NCI-H187 treated with DMSO at 0.1 percent for 48 hours (cell line): ENCODE measurements around the gene IFNGR1.
"Not testable (repeated sequence)": the region's sequence is repeated elsewhere in the genome, so short reads cannot be mapped to it uniquely, and the experiment has no call there.

ENCODE experiments used
- DNase-seq: peaks from one replicate; lab custom pipeline; 2025; lab: John Stamatoyannopoulos, UW

IFNGR1 gene

DNA sequence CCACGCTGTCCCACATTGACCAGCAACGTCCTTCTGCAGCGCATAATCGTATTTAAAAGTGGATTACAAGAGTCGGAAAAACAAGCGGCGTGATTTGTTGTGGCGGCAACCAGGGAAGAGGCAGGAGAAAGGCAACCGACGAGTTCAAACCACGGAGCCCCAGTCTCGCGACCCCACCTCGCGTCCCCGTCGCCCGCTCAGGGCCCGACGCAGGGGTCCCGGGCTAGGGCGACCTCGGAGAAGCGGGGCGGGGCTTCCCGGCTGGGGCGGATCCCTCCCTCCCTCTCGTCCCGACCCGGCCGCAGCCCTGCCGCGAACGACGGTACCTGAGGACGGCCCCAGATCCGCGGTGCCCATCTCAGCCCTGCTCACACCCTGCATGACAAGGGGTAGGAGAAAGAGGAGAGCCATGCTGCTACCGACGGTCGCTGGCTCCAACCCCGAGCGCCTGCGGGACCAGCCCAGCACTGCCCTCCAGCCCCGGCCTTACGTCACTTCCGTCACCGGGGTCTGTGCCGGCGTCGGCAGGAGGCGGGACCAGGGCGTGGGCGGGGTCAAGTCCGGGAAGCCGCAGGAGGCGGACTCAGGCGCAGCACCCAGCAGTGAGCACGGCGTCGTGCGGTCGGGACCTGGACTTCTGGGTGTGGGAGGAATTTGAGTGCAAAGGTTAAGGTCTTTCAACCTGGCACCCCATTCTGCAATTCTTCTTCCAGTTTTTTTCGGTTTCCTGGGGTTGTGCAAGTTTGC is at the start of gene IFNGR1:
IFNGR1 (minus strand) TSS at position 469 of the 747 bp plus-strand sequence; CDS start at position 411, 58 bp downstream.
- peak; percentile 19 for DNase-seq

DNA sequence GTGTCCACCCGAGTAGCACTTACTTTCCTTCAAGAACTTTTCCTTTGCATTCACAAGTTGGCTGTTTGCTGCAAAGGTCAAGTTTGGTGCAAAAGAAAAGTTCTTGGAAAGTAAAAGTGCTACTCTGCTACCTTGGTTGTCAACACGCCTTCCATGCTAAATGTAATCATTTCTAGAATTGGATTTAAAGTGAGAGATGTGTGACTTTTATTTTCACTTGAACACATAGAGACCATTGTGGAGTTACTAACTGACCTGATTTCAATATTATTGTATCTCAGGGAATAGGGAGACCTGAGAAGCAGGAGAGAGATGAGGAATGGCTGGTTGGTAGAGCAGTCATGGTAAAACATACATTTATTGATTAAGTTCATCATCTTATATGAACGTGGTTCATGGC is 49.7 kb upstream of the IFNGR1 start:
- no peak for DNase-seq

DNA sequence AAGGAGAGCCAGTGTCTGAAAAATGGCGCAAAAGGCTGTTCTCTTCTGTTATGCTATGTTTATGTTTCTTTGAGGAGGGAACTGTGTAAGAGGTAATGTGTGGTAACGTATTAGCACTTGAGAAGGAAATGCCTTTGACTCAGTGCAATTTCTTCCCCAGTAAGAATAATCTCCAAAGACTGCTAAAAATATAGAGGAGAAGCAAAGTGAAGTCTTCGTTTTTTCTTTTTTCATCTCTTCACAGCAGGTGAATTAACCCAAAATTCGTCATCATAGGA is 47.1 kb upstream of the IFNGR1 start:
- no peak for DNase-seq

DNA sequence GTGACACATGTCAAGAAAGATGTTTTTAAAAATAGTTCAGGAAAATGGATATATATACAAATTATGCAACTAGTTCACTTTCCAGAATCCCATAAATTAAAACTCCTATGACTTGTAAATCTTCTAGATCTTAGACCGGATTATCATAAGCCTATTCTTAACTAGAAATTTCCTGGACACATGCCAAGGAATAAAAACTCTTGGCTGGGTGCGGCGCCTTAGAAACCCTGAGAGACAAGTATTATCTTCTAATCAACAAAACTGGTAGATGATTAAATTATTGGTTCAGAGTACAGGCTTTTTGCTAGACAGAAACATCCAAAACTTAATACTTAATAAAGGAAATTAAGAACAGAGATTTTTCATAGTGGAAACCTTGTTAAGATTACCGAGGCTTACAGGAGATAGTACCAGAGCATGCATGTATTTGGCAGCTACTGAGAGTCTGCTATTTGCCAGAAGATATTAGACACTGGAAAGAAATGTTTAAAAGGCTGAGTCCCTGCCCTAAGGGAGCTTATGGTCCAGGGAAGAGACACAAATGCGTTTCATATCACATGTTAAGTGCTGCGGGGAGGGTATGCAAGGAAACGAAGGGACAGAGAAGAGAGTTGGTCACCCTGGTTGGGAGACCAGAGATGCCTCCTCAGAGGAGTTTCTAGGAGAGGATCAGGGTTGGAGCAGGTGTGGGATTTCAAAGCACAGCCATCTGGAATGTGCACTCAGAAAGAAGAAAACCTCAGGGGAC is 46.5 kb upstream of the IFNGR1 start:
- DNase-seq, result no peak

DNA sequence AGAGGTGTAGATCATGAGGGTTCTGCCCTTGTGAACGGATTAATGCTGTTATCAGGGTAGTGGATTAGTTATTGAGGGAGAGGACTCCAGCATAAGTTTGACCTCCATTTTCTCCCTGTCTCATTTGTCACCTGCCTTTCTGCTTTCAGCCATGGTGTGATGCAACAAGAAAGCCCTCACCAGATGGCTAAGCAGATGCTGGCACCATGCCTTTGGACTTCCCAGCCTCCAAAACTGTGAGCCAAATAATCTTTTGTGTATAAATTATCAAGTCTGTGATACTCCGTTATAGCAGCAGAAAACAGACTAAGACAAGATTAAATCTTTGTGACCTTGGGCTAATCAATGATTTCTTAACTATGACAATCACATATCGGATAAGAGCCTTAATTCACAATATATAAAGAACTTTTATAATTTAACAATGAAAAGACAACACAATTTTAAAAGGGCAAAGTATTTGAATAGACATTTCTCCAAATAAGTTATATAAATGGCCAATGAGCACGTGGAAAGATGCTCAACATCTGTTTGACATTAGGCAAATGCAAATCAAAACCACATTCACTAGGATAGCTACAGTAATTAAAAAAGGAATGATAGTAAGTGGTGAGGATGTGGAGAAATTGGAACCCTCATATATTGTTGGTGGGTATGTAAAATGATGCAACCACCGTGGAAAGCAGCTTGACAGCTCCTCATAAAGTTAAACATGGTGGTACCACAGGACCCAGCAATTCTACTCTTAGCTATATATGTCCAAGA is 45.3 kb upstream of the IFNGR1 start:
- no peak for DNase-seq

DNA sequence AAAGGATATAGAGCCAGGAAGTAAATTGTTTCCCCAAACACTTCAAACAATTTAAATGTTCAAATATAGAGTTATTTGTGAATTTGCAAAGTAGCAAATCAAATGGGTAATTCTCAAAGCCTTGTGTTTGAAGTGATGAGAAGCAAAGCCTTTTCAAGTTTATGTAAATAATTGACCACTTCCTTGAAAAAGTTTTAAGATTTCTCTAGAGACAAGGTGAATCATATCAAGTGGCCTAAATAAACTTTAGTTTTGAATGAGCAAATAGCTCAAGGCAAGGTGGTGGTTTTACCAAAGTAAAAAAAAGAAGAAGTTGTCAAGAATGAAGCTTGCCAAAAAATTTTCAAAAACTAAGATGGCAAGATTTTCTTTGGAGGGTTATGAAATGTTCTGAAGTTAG is 42.6 kb upstream of the IFNGR1 start:
- DNase-seq, result no peak

DNA sequence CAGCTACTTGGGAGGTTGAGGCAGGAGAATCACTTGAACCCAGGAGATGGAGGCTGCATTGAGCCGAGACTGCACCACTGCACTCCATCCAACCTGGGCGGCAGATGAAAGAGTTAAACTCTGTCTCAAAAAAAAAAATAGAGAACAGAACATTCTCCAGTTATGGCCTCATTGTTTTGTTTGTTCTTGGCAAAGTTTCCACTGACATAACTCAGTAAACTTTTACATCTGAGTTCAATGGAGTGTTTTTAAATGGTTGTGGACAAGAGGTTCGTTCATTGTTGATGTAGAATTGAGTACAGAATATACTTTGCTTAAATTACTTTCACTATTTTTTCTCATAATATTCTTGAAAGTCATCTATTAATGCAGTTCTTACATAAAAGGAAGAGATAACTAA is 42.2 kb upstream of the IFNGR1 start:
- no peak for DNase-seq

DNA sequence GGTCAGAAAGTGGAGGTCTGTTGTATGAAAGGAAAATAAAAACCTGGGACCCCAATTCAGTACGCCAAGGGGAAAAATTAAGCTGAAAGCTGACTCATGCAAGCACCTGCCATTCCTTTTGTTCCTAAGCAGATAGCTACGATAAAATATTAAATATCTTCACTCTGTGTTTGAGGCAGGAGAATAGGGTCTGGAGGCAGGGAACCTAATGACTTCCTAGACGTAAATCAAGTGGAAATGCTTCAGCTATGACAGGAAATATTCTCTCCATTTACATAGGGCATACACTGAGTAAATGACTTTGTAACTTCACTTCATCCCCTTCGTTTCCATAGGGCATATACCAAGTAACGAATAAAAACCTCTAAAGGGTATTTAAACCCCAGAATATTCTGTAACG is 41.0 kb upstream of the IFNGR1 start:
- DNase-seq, result no peak

DNA sequence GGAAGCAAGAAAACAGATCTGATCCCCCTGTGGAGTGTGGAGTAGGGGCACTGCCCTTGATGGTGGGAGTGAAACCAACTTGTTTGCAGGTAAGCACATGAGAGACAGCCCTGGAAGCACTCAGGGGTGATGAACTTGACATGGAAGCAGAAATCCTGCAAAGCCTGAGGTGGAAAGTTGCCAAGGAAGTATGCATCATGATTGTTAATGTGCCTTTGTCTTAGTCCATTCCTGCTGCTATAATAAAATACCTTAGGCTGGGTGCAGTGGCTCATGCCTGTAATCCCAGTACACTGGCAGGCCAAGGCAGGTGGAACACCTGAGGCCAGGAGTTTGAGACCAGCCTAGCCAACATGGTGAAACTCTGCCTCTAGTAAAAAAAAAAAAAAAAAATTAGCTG is 40.2 kb upstream of the IFNGR1 start:
- no peak for DNase-seq

DNA sequence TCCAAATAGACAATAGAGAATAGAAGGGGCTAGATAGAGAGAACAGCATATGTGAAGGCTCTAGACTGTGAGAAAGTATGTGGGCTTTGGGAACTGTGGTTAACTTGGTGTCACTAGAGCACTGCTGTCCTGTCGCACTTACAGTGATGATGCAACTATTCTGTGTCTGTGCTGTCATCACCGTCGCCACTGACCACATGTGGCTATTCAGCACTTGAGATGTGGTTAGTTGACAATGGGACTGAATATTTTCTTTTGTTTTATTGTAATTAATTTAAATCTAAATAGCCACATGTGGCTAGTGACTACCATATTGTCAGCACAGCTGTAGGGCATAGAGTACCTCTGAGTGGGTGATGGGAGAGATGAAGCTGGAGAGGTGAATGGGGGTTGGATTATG is 39.0 kb upstream of the IFNGR1 start:
- DNase-seq, result no peak

DNA sequence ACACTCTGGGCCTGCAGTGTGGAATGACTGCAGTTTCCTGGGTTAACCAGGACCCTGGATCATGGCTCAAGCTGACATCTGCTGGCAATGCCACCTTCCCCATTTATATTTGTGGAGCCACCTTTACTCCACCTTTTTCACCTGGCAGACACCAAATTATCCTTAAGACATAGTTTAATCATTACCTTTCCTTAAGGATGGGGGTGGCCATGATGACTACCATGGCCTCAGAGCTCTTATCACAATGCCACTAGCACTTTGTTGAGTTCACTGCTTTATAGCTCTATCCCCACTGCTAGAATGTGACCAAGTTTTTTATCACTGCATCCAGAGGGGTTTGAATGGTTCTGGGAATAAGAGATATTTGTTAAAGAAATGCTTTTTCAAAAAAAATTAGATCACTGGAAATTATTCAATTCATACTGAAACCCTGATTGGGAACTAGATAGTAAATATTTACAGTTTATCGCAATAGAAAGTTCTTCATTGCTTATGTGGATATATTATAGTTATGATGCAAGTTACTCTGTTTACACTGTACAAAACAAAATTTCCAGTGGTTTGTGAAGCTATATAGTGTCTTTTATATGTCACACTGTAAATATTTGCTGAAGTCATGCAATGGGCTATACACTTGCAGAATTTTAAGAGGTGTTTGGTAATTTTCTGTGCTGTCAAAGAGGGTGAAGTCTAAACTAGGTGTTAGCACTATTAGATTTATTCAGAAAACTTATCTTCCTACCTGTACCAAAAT is 37.3 kb upstream of the IFNGR1 start:
- DNase-seq, result no peak

DNA sequence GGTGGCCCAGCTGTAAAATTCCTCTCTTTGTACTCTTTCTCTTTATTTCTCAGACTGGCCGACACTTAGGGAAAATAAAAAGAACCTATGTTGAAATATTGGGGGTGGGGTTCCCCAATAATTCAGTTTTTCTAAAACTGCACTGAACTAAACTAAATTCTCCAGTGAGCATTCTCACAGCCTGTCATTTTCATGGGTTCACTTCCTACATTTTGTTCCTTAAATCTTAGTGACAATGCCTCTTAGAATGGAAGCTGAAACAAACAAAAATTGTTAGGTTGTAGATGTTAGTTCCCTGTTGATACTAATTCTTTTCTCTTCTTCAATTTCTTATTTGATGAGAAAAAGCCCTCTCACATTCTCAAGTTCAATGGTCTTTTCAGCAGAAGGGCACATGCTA is 35.8 kb upstream of the IFNGR1 start:
- no peak for DNase-seq

DNA sequence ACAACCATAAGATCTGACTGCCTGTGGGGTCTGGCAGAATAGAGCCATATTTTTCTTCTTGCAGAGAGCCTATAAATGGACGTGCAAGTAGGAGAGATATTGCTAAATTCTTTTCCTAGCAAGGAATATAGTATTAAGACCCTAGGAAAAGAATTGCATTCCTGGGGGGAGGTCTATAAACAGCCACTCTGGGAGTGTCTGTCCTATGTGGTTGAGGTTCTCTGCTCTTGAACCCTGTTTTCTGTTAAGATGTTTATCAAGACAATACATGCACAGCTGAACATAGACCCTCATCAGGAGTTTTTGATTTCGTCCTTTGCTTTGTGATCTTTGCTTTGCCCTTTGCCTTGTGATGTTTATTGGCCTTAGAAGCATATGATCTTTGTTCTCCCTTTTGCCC is 35.2 kb upstream of the IFNGR1 start:
- not testable (repeated sequence) for DNase-seq

DNA sequence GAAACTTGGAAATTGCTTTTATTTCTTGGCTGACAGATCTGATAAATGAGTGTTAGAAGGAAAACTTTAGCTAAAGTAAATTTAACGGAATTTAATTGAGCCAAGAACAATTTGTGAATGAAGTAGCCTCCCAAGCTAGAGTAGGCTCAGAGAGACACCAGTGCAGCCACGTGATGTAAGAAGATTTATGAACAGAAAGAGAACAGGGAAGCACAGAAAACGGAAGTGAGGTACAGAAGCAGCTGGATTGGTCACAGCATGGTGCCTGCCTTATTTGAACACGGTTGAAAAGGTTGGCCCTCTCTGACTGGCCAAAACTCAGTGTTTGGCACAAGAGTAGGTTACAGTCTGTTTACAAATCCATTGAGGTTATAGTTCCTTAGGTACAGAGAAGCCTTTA is 29.5 kb upstream of the IFNGR1 start:
- no peak for DNase-seq

DNA sequence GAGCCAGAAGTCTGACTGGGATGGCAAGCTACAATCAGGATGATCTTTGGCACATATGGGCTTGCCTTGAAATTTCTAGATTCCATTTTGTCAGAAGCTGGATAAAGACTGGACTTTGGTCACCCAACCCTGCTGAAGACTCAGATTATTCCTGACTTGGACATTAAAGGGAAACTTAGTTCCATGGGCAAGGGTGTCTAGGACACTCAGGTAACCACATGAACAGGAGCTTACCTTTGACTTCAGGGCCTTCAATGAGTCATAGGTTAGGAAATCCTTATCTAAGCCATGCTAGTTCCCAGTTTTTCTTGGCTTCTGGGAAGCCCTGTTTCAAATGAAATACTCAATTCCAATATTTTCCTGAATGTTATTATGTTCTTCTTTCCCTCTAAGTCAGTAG is 28.5 kb upstream of the IFNGR1 start:
- DNase-seq, result no peak

DNA sequence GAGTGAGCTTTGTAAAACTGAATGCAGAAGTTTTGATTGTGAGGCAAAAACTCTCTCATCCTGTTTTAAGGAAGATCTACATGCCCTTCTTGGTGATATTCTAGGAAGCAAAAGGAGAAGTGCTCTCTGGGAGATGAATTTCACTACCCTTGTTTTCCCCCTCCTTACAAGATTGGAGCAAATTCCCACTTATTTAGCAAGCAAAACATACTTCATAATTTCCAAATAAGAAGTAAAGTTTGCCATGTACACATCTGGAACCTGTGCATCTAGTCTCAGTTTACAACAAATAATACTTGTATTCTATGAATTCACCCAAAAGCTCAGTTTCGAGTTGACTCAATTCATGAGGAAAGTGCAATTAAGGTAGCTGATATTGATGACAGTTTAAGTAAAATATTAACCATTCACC is 27.6 kb upstream of the IFNGR1 start:
- no peak for DNase-seq

DNA sequence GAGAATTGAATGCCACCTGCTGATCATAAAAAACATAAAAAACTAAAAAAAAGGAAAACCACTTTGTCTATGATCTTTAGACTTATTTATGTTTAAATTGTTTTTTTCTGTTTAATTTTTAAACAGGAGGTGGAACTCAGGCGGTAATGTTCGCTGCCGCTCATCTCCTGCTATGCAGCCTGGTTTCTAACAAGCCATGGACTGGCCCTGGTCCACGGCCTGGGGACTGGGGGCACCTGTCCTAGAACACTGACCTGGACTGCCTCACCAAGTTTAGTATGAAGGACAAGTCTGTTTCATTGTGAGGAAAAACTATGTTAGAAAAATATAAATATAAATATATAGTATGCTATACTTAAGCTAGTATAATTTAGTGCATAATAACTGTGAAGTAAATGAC is 27.0 kb upstream of the IFNGR1 start:
- DNase-seq, result no peak

DNA sequence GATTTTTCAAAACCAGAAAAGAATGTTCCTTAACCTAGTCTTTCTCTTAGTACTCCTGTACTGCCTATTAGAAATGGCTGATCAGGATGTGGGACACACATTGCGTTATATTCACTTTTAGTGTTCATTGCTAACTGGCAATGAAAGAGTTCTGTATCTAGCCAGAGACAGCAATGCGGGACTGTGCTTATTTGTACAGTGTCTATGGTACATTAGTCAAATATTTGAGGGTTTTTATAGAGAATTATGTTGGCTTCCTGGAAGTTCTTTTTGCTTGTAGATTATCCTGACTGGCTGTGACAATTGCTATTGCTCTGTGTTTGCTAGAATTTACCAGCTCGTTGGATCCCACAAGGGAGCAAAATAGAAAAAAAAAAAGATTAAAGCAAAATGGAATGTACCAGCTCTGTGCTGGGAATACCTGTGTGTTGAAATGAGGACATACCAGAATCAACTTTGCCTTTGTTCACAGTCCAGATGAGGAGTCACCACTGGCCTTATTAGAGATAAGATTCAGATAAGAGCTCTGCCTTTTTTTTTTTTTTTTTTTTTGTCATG is 22.4 kb upstream of the IFNGR1 start:
- DNase-seq, result no peak

DNA sequence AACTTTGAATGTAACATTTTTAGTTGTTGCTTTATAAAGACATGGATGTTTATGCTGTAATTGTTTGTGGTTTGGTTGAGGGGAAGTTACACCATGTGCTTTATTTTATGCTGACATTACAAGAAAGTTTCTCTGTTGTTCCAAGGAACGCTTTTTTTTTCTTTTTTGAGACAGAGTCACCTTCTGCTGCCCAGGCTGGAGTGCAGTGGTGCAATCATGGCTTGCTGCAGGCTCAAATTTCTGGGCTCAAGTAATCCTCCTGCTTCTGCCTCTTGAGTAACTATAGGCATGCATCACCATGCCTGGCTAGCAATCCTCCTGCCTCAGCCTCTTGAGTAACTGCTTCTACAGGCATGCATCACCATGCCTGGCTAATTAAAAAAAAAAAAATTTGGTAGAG is 21.0 kb upstream of the IFNGR1 start:
- no peak for DNase-seq

DNA sequence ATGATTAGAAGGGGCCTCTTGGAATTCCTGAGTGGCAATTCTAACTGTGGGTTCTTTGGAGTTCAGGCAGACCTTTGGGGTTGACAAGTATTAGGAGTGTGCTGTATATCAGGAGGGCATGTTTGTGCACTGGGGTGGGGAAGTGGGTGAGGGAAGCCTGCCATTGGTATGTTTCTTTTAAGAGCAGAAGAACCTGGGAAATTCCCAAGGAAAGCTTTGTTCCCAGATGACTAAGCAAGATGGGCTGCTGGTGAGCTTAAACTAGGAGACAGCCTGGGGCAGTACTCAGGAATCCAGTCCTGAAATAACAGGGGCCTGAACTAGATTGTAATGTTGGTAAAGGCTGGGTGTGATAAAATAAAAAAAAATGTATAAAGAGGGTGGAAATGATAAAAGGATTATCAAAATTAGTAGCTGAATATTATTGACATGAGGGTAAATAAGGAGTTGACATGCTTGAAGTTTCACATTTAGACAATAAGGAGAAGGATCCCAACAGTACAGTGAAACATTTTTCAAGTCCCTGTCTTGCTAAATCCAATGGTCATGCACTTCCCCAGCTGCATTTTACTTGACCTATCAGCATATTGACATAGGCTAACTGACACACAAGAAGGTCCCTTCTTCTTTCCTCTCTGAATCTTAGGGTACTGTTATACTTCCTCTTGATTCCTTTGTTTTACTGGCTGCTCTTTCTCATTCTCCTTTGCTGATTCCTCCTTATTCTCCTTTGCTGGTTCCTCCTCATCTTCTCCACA is 18.4 kb upstream of the IFNGR1 start:
- DNase-seq, result no peak

DNA sequence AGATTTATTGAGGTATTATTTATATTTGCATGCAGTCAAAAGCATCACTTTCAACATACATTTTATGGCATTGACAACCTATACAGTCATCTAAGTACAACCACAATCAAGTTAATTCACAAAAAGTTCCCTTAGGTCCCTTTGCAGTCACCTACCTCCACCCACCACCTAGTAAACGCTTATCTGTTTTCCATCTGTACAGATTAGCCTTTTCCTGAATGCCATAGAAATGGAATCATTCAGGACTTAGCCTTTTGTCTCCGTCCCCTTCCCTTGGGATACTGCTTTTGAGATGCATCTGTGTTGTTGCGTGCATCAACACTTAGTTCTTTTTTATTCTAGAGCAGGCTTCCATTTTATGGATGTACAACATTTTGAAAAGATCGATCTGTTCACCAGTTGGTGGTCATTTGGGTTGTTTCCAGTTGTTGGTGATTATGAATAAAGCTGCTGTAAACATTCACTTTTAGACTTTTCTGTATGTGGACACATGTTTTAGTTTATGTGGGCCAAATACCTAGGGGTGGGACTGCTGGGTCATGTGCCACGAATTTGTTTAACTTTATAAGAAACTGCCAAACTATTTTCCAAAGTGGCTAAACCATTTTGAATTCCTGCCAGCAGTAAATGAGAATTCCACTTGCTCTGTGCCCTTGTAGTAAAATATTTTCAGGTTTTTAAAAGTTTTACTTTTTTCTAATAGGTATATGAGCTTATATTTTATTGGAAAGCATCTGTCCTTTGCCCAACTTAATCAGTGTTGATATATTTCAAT is 17.6 kb upstream of the IFNGR1 start:
- DNase-seq, result no peak
